Activated CD8-positive, alpha-beta memory T cell treated with anti-CD3 and anti-CD28 coated beads, Interleukin-2, amount 50 U/mL, for 4 hours (primary cell): ENCODE data around the gene PDE1A.
"Not testable (repeated sequence)": the region's sequence is repeated elsewhere in the genome, so short reads cannot be mapped to it uniquely, and the experiment has no call there.

ENCODE experiments used
- DNase-seq: peaks from one replicate; pipeline ENCODE4 v3.0.0-alpha.2; 2020

Gene PDE1A

GRCh38 chr2:182351427-182351826, 75.4 kb downstream of the PDE1A start:
- DNase-seq: no peak

- no peak for DNase-seq
Observed at GRCh38 chr2:182349268-182349667, 77.6 kb downstream of the PDE1A start.

DNA sequence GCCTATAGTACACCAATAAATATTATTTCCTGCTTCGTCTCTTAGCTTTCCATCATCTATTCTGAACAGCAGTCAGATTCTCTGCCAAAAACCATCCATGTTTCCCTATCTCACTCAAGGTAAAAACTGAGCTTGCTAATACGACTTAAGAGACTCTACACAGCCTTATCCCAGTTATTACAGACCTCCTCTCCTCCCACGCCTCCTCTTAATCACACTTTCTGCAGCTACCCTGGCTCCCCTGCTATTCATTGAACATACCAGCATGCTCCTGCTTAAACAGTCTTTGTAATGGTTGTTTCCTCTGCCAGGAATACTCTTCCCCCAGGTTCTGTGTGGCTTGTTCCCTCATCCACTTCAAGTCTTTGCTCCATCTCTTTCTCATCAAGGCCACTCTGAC, 81.5 kb downstream of the PDE1A start:
- DNase-seq: no peak

DNA sequence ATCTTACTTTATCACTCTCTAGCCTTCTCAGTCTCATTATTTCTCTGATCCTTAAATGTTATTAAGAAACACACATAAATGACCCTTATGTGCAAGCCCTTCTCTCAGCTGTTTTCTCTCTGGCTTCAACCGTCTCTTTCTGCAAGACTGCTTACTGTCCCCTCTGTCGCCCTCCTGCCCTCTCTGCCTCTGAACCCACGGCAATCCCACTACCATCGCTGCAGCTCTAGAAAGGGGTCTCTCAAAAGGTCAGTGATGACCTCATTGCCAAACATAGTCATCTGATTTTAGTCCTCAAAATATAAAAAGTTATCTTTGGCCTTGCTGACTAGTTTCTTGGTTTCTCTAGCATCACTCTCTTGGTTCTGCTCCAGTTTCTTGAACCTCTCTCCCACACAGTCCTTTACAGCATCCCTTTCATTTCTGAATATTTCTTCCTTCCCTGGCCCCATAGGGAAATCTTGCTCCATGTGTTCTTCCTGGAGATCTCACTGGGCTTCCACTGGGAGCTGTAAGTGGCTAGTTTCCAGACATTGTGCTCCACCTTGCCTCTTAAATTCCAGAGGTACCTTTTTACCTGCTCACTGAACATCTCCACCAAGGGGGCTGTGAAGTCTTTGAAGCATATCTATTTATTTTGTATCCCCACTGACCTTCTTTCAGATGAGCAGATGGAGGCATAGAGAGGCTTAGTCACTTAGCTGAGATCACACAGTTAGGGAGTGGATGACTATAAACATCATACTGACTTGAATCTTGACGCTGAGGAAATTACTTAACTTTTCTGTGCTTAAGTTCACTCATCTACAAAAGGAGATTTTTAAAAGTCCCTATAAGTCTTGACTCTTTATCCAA, 96.2 kb downstream of the PDE1A start:
- DNase-seq: no peak

DNA sequence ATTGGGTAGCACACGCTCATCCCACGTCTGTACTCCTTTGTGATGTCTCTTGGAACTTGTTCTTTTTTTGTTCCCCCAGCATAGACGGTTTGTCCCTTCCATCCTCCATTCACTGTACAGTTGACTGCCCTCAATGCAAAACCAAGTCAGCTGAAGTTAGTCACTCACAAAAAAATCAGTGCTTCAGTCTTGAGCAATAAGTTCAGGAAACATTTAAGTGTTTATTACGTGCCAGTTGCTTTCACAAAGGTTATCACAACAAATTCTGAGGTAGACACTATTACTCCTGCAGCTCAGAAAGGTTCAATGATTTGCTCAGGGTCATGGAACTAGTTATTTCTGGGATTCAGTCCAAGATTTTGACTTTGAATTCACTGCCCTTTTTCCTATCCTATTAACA, 102.2 kb downstream of the PDE1A start:
- DNase-seq: no peak

GRCh38 chr2:182321096-182321495, 105.7 kb downstream of the PDE1A start:
- DNase-seq: no peak

DNA sequence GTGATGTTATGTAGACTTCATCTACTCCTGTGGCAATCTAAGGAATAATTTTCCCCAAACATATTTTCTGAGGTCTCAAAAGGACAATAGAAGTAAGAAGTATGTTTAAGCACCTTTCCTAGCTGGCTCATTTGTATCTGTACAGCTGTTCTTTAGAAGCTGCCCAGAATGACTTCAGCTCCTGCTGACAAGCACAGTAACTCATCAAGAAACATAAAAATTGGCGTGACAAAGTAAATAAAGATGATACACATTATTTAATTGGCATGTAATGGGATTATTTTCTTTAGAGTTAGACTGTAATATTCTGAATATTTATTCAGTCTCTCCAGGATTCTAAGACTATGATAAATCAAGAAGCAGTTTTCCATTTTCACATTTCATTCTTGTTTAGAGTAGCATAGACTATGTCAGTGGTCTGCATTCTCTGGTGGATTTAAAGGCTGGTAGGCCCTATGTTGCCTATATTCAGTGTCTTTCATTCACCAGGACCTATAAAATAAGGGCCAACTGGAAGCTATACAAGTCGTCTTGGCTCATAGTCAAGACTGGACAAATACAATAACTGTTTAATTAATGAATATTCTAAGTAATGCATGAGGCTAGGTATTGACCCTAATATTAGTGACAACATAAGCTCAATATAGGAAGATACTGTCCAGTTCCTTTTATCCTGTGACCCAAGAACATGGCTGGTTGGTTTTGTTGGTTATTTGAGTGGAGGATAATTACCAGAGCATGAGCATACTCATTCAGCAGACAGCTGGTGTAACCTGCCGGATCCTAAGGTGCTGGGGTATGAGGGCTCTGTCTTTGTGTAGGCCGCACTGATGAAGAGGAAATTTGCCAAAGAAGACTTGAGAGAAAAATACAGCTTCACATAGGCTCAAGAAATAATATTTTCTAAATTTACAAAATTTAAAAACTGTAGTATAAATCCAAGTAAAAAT, 107.0 kb downstream of the PDE1A start:
- no peak for DNase-seq

GRCh38 chr2:182318466-182319220, 108.2 kb downstream of the PDE1A start:
- no peak for DNase-seq

DNA sequence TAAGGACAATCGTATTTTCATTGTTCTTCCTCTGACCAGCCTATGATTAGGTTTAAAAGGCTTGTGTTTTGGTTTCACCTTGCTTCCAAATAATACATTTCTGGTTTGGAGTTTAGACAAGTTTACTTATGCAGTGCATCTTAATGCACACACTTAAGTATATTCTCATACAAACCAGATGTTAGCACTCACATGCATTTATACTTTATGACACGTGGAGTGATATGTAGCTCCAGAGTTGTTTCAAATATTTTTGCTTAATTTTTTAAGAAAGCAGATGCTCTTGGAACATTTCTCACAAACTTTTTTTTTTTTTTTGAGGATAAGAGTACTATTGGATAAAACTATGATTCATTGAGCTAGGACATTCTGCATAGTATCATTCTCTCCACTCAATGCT, 109.9 kb downstream of the PDE1A start:
- no peak for DNase-seq

GRCh38 chr2:182302972-182303371, 123.9 kb downstream of the PDE1A start:
- no peak for DNase-seq

- DNase-seq: no peak
Observed at GRCh38 chr2:182302174-182302573, 124.7 kb downstream of the PDE1A start.

DNA sequence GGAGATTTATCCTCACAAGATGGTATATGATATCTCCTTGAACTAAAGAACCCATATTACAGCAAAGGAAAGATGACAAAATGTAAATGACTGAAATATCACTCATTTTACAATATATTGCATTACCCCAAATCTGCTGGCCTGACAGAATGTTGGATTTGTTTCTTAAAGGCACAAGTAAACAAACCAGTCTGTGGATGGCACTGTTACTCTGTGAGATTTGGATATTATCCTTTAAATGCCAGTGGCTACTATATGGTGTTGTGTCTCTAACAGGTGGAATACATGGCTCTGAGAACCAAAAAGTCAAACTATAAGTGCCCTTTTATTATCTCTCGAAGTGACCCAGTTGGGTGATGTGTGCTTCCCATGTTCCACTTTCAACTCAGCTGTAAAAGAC, 125.7 kb downstream of the PDE1A start:
- no peak for DNase-seq

DNA sequence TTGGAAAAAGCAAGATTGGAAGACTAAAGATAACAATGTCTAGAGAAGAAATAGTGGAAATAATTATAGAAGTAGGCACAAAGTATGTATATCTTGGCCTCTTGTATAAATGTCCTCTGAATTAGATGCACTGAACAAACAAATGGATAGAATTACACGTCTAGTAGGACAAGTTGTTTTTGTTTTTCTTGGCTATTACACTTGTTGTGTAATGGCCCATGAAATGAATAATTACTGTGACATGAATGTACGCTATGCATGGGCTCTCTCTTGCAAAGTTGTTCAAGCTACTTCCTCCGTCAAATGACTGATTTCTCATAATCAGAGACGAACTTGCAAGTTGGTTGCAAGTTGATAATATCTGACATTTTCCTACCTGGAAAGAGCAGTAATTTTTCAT, 126.2 kb downstream of the PDE1A start:
- DNase-seq: no peak

- no peak for DNase-seq
Observed at GRCh38 chr2:182299632-182300031, 127.2 kb downstream of the PDE1A start.

DNA sequence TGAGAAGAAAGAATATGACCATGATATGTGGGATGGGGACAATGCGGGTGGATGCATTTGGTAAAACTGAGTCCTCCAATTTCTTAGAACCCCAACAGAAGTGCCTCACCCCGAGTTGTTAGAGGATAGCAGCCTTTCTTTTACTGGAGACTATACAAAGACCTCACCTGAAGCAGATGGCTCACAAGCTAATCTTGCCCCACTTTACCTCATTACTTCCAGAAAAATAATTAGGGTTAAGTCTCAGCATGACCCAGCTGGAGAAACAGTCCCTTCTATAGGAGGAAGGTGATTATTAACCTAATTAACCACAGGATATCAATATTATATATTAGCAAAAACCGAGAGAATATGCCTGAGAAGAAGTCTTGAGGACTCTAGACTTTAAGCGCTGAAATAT, 128.4 kb downstream of the PDE1A start:
- DNase-seq: no peak

- DNase-seq: no peak
Observed at GRCh38 chr2:182291296-182291695, 135.5 kb downstream of the PDE1A start.

- no peak for DNase-seq
Observed at GRCh38 chr2:182283512-182283911, 143.3 kb downstream of the PDE1A start.

GRCh38 chr2:182281276-182281675, 145.6 kb downstream of the PDE1A start:
- DNase-seq: no peak

GRCh38 chr2:182280118-182280517, 146.7 kb downstream of the PDE1A start:
- no peak for DNase-seq

- not testable (repeated sequence) for DNase-seq
Observed at GRCh38 chr2:182276662-182277061, 150.2 kb downstream of the PDE1A start.

GRCh38 chr2:182267971-182268370, 158.9 kb downstream of the PDE1A start:
- no peak for DNase-seq

DNA sequence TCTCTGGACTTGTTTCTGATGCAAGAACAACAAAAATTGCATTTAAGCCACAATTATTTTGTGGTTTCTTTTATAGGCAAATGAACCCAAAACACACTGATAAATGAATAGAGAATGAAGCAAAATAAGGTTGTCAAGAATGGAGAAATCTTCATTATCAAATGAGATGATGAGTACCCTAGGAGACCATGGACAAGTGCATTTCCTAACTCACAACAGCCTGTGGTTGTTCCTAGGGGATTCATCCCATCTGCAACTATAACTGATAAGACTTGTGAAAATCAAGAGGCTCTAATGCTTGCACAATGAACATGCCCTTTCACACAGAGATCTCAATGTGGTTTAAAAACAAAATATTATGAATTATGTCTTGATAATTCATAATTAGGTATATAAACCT, 159.9 kb downstream of the PDE1A start:
- DNase-seq: no peak

DNA sequence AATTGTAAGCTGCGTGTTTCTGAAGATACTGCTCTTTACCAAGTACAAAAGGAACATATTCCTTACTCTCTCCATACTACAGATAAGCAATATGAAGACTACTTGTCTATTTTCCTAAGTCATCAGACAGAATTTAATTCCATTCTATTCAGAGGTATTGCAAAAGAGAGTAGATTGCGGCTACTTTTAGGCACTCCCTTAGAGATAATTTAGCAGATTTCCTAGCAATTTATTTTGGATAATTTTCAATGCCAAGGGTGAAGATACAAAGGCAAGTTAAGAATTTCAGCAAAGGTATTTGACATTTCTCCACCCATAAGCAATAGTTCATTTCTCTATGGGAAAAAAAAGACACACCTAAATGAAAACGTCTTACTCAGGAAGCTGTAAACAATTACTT, 161.1 kb downstream of the PDE1A start:
- DNase-seq: no peak
